GM23338 (cell line): ENCODE measurements around the gene ASPDH. TPM values are rescaled to one million over a fixed set of nuclear protein-coding genes. Genes with fewer than 3 reads are reported as not detected.

Experiments
- ATAC-seq: fragments of 200-7000 bp; cut with Tn5 transposase; 3 replicates; pipeline ENCODE4 v1.9.1; 2020
- DNase-seq: peaks from one replicate; pipeline ENCODE4 v3.0.0-alpha.2; 2015; ENCODE audit warnings: low spot score
- H2AFZ ChIP-seq: fragments of 200-600 bp; sonication (generic); 2 replicates; pipeline ENCODE4 v1.8.0; 2016; ENCODE audit warnings: antibody characterized with exemption, mild to moderate bottlenecking, moderate library complexity
- H3F3A ChIP-seq: fragments of 200-600 bp; sonication (generic); replicated peaks from 2 replicates; pipeline ENCODE4 v1.8.0; 2017; ENCODE audit warnings: antibody characterized with exemption, mixed run types, low read depth
- H3K27ac ChIP-seq: fragments of 200-600 bp; sonication (generic); 2 replicates; pipeline ENCODE4 v1.6.1; 2016; ENCODE audit warnings: low read depth
- H3K27me3 ChIP-seq: fragments of 200-600 bp; sonication (generic); 2 replicates; pipeline ENCODE4 v1.8.0; 2016; ENCODE audit warnings: mild to moderate bottlenecking, mixed run types, moderate library complexity; ENCODE audit not compliant: insufficient read depth
- H3K36me3 ChIP-seq: fragments of 200-600 bp; sonication (generic); 2 replicates; pipeline ENCODE4 v1.8.0; 2016; ENCODE audit warnings: mild to moderate bottlenecking; ENCODE audit not compliant: insufficient read depth
- H3K4me1 ChIP-seq: fragments of 200-600 bp; sonication (generic); 2 replicates; pipeline ENCODE4 v1.8.0; 2016; ENCODE audit warnings: mild to moderate bottlenecking, moderate library complexity; ENCODE audit not compliant: insufficient read depth
- H3K4me2 ChIP-seq: fragments of 200-600 bp; sonication (generic); 2 replicates; pipeline ENCODE4 v1.7.1; 2017; ENCODE audit warnings: mixed run types
- H3K4me3 ChIP-seq: fragments of 200-600 bp; sonication (generic); 2 replicates; pipeline ENCODE4 v1.6.1; 2016; ENCODE audit warnings: mixed run types
- H3K79me2 ChIP-seq: fragments of 200-600 bp; sonication (generic); replicated peaks from 2 replicates; pipeline ENCODE4 v1.8.0; 2017; ENCODE audit warnings: mild to moderate bottlenecking; ENCODE audit not compliant: insufficient read depth
- H3K9me2 ChIP-seq: fragments of 200-600 bp; sonication (generic); 2 replicates; pipeline ENCODE4 v1.8.0; 2017; ENCODE audit not compliant: insufficient read depth
- H4K20me1 ChIP-seq: fragments of 200-600 bp; sonication (generic); replicated peaks from 2 replicates; pipeline ENCODE4 v1.8.0; 2017; ENCODE audit warnings: mild to moderate bottlenecking; ENCODE audit not compliant: insufficient read depth
- H3K27ac Mint-ChIP-seq: 2 replicates; pipeline ENCODE4 v1.8.0; 2020; ENCODE audit warnings: inconsistent platforms, mild to moderate bottlenecking, moderate library complexity, mixed read lengths
- H3K27me3 Mint-ChIP-seq: 3 replicates; pipeline ENCODE4 v1.8.0; 2022; ENCODE audit warnings: low read depth, mild to moderate bottlenecking, moderate library complexity, mixed read lengths, inconsistent platforms; ENCODE audit not compliant: insufficient read depth, poor library complexity
- H3K36me3 Mint-ChIP-seq: 3 replicates; pipeline ENCODE4 v1.8.0; 2021; ENCODE audit warnings: low read depth, mild to moderate bottlenecking, inconsistent platforms, moderate library complexity, mixed read lengths
- H3K4me1 Mint-ChIP-seq: 3 replicates; pipeline ENCODE4 v1.8.0; 2020; ENCODE audit warnings: mild to moderate bottlenecking, inconsistent platforms, mixed read lengths
- H3K4me3 Mint-ChIP-seq: 3 replicates; pipeline ENCODE4 v1.8.0; 2021; ENCODE audit warnings: moderate library complexity, mild to moderate bottlenecking, inconsistent platforms, mixed read lengths
- H3K9me3 Mint-ChIP-seq: 3 replicates; pipeline ENCODE4 v1.8.0; 2020; ENCODE audit warnings: moderate library complexity, mild to moderate bottlenecking, inconsistent platforms, mixed read lengths
- CREB1 ChIP-seq: fragments of 250-450 bp; sonication (Bioruptor Pico); IDR thresholded peaks from 2 replicates; pipeline ENCODE4 v1.5.0; 2020; ENCODE audit warnings: low read depth, mild to moderate bottlenecking, moderate library complexity
- EZH2phosphoT487 ChIP-seq: fragments of 200-600 bp; sonication (generic); IDR thresholded peaks from one replicate; pipeline ENCODE4 v1.8.1; 2018; ENCODE audit warnings: antibody characterized with exemption; ENCODE audit not compliant: unreplicated experiment
- JUNB ChIP-seq: IDR thresholded peaks from one replicate; pipeline ENCODE4 v1.6.1; 2016; ENCODE audit warnings: antibody characterized with exemption; ENCODE audit not compliant: unreplicated experiment
- NANOG ChIP-seq: IDR thresholded peaks from 2 replicates; pipeline ENCODE4 v1.6.1; 2016; ENCODE audit warnings: antibody characterized with exemption, borderline replicate concordance
- POLR2AphosphoS5 ChIP-seq: IDR thresholded peaks from 2 replicates; pipeline ENCODE4 v1.6.1; 2016; ENCODE audit warnings: antibody characterized with exemption, low read depth
- STAT1 ChIP-seq: IDR thresholded peaks from one replicate; pipeline ENCODE4 v1.6.1; 2016; ENCODE audit warnings: antibody characterized with exemption; ENCODE audit not compliant: unreplicated experiment
- ZNF114 ChIP-seq: fragments of 250-450 bp; sonication (Bioruptor Pico); IDR thresholded peaks from 2 replicates; pipeline ENCODE4 v1.5.0; 2020; ENCODE audit warnings: mild to moderate bottlenecking, moderate library complexity
- ZNF331 ChIP-seq: fragments of 250-450 bp; sonication (Bioruptor Pico); IDR thresholded peaks from 2 replicates; pipeline ENCODE4 v1.5.0; 2020; ENCODE audit warnings: low read depth, mild to moderate bottlenecking, moderate library complexity
- polyA plus RNA-seq: library from polyadenylated mRNA; unstranded; fragments of >200 nt; fragmentation: Nextera tagmentation; extraction: Ambion mirVana; gene quantifications from 2 replicates; pipeline ENCODE4 v1.2.1, GENCODE V29; 2016
- total RNA-seq: library from RNA; depleted of rRNA; stranded (reverse); fragments of >200 nt; shearing (Covaris generic); gene quantifications from 2 replicates; pipeline ENCODE4 v1.2.3, GENCODE V29; 2014
- TF ChIP-seq, protein P1 (sequence below): IDR thresholded peaks from one replicate; pipeline ENCODE4 v1.6.1; 2018; ENCODE audit warnings: antibody characterized with exemption; ENCODE audit not compliant: unreplicated experiment
- TF ChIP-seq, protein P2 (sequence below), 2 experiments: fragments of 200-600 bp in 1 of 2; sonication (generic) in 1 of 2; conservative IDR thresholded peaks; 2 replicates each; pipeline versions ENCODE4 v1.5.1 to v1.6.1; 2016 to 2017; ENCODE audit warnings: antibody characterized with exemption in 2 of 2, low read depth in 2 of 2, mild to moderate bottlenecking in 2 of 2, moderate library complexity in 1 of 2
- TF ChIP-seq, protein P3 (sequence below): IDR thresholded peaks from 2 replicates; pipeline ENCODE4 v1.6.1; 2016; ENCODE audit warnings: antibody characterized with exemption

ASPDH gene
- total and polyA plus RNA-seq, 2 experiments from 2014 or later, result not detected

DNA sequence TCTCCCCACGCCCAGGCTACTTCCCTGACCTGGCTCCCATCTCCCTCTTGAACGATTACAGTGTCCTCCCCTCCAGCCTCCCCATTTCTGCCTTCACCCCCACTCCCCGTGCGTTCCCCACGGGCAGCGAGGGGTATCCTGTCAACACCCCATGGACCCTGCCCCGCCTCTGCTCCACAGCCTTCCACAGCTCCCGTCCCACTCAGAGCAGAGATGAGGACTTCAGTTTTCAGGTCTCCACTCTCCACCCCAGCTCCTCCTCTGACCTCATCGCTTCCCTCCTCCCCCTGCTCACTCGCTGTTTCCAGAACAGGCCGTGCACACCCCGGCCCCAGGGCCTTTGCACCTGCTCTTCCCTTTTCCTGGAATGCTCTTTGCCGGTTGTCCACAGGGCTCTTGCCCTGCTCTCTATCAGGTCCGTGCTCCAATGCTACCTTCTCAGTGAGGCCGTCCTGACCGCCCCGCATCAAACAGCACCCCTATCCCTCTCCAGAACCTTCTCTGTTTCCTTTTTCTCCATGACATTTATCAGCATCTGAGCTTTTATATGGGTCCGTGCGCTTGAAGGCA is 39.5 kb upstream of the ASPDH start (continued):
- TF ChIP-seq, protein P1, sequence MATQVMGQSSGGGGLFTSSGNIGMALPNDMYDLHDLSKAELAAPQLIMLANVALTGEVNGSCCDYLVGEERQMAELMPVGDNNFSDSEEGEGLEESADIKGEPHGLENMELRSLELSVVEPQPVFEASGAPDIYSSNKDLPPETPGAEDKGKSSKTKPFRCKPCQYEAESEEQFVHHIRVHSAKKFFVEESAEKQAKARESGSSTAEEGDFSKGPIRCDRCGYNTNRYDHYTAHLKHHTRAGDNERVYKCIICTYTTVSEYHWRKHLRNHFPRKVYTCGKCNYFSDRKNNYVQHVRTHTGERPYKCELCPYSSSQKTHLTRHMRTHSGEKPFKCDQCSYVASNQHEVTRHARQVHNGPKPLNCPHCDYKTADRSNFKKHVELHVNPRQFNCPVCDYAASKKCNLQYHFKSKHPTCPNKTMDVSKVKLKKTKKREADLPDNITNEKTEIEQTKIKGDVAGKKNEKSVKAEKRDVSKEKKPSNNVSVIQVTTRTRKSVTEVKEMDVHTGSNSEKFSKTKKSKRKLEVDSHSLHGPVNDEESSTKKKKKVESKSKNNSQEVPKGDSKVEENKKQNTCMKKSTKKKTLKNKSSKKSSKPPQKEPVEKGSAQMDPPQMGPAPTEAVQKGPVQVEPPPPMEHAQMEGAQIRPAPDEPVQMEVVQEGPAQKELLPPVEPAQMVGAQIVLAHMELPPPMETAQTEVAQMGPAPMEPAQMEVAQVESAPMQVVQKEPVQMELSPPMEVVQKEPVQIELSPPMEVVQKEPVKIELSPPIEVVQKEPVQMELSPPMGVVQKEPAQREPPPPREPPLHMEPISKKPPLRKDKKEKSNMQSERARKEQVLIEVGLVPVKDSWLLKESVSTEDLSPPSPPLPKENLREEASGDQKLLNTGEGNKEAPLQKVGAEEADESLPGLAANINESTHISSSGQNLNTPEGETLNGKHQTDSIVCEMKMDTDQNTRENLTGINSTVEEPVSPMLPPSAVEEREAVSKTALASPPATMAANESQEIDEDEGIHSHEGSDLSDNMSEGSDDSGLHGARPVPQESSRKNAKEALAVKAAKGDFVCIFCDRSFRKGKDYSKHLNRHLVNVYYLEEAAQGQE, result no peak
- TF ChIP-seq JUNB (no peak), ZNF114 (CRISPR knock-in tag) (no peak), CREB1 (no peak)
- TF ChIP-seq, protein P2, sequence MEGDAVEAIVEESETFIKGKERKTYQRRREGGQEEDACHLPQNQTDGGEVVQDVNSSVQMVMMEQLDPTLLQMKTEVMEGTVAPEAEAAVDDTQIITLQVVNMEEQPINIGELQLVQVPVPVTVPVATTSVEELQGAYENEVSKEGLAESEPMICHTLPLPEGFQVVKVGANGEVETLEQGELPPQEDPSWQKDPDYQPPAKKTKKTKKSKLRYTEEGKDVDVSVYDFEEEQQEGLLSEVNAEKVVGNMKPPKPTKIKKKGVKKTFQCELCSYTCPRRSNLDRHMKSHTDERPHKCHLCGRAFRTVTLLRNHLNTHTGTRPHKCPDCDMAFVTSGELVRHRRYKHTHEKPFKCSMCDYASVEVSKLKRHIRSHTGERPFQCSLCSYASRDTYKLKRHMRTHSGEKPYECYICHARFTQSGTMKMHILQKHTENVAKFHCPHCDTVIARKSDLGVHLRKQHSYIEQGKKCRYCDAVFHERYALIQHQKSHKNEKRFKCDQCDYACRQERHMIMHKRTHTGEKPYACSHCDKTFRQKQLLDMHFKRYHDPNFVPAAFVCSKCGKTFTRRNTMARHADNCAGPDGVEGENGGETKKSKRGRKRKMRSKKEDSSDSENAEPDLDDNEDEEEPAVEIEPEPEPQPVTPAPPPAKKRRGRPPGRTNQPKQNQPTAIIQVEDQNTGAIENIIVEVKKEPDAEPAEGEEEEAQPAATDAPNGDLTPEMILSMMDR (conservative IDR thresholded peaks at IDR 0.05; ENCODE audit: low read depth in 2 of 2), result no peak

DNA sequence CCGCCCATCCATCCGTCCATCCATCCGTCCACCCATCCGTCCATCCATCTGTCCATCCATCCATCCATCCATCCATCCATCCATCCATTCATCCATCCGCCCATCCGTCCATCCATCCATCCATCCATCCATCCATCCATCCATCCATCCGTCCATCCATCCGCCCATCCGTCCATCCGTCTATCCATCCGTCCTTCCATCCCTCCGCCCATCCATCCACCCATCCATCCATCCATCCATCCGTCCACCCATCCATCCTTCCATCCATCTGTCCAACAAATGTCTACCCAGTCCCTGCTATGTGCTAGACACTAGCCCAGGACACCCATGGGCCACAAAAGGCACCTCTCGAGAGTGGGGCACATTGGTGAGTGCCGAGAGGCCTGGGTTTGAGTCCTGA is 38.8 kb upstream of the ASPDH start:
- Histone ChIP-seq H3K4me3 (no peak overlapping the region), H3K79me2 (no peaks in the 10 kb centered on the region), H3K9me2 (no peaks in the 10 kb centered on the region), H3K4me1 (peaks cover 6% of the 10 kb centered on the region), H3K4me2 (no peak overlapping the region), H3K27me3 (peaks cover 66% of the 10 kb centered on the region), H3K36me3 (no peaks in the 10 kb centered on the region), H3F3A (no peaks in the 10 kb centered on the region), H2AFZ (no peak overlapping the region), H3K27ac (no peak overlapping the region), H4K20me1 (no peaks in the 10 kb centered on the region)
- no peak for DNase-seq
- ATAC-seq, result no peak
- Mint-ChIP-seq H3K27ac (no peak overlapping the region), H3K4me1 (no peaks in the 10 kb centered on the region), H3K4me3 (no peak overlapping the region), H3K9me3 (peaks cover 86% of the 10 kb centered on the region), H3K27me3 (peaks cover 11% of the 10 kb centered on the region), H3K36me3 (peaks cover 34% of the 10 kb centered on the region)
- TF ChIP-seq, protein P3, sequence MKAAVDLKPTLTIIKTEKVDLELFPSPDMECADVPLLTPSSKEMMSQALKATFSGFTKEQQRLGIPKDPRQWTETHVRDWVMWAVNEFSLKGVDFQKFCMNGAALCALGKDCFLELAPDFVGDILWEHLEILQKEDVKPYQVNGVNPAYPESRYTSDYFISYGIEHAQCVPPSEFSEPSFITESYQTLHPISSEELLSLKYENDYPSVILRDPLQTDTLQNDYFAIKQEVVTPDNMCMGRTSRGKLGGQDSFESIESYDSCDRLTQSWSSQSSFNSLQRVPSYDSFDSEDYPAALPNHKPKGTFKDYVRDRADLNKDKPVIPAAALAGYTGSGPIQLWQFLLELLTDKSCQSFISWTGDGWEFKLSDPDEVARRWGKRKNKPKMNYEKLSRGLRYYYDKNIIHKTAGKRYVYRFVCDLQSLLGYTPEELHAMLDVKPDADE, result no peak
- TF ChIP-seq EZH2phosphoT487 (no peak), POLR2AphosphoS5 (no peak), CREB1 (no peak), STAT1 (no peak), JUNB (no peak), ZNF331 (no peak), NANOG (no peak), ZNF114 (CRISPR knock-in tag) (no peak)
- TF ChIP-seq, protein P1, result no peak
- TF ChIP-seq, protein P2 (conservative IDR thresholded peaks at IDR 0.05; ENCODE audit: low read depth in 2 of 2), result no peak
